ENCODE results near the gene IGSF8. TPM values are rescaled to one million over a fixed set of nuclear protein-coding genes. Genes with fewer than 3 reads are reported as not detected.

IGSF8 gene
- total RNA-seq, 1 donor from 2014 or later = 37.5 TPM

GRCh38 chr1:160089883-160090282, 8.5 kb downstream of the IGSF8 start:
- no peak overlapping the region for H3K27ac ChIP-seq
- ATAC-seq (no peak), DNase-seq (peak; percentile 40)
- intact Hi-C loops (cut with DNase I) = no loop called here
- no peaks in the 10 kb centered on the region for H3K27me3 ChIP-seq
- no peak for TF ChIP-seq CTCF (IDR thresholded peaks at IDR 0.05)
- H3K4me3 ChIP-seq = no peak overlapping the region
- H3K36me3 ChIP-seq = peaks cover 35% of the 10 kb centered on the region
- H3K4me1 ChIP-seq = no peaks in the 10 kb centered on the region
- H3K9me3 ChIP-seq = no peaks in the 10 kb centered on the region

- H3K36me3 ChIP-seq = peaks cover 14% of the 10 kb centered on the region
- no peaks in the 10 kb centered on the region for H3K9me3 ChIP-seq
- intact Hi-C loops (cut with DNase I) = no loop called here
- no peak for ATAC-seq
- H3K27me3 ChIP-seq = peaks cover 15% of the 10 kb centered on the region
- H3K27ac ChIP-seq = no peak overlapping the region
- no peak for TF ChIP-seq CTCF (IDR thresholded peaks at IDR 0.05)
- no peak overlapping the region for H3K4me3 ChIP-seq
- peak; percentile 42 for DNase-seq
- no peaks in the 10 kb centered on the region for H3K4me1 ChIP-seq
These were observed 11.2 kb downstream of the IGSF8 start for GRCh38 chr1:160087118-160087662.

- ATAC-seq = no peak
- Histone ChIP-seq H3K4me3 (no peak overlapping the region), H3K27ac (no peak overlapping the region)
These were observed 11.9 kb downstream of the IGSF8 start for GRCh38 chr1:160086456-160086892.

GRCh38 chr1:160085686-160086455, 12.5 kb downstream of the IGSF8 start:
- intact Hi-C loops (cut with DNase I) = no loop called here
- no peak overlapping the region for H3K27ac ChIP-seq
- H3K4me1 ChIP-seq = no peaks in the 10 kb centered on the region
- ATAC-seq = peak; percentile 82
- peak; percentile 88 for DNase-seq
- TF ChIP-seq CTCF (IDR thresholded peaks at IDR 0.05) = peak; percentile 85
- no peak overlapping the region for H3K4me3 ChIP-seq
- peaks cover 28% of the 10 kb centered on the region for H3K27me3 ChIP-seq
- peaks cover 3% of the 10 kb centered on the region for H3K36me3 ChIP-seq
- no peaks in the 10 kb centered on the region for H3K9me3 ChIP-seq

More at GRCh38 chr1:160086456-160086892, 11.9 kb downstream of the IGSF8 start:
- DNase-seq = no peak
- Histone ChIP-seq H3K36me3 (peaks cover 7% of the 10 kb centered on the region), H3K4me1 (no peaks in the 10 kb centered on the region), H3K9me3 (no peaks in the 10 kb centered on the region), H3K27me3 (peaks cover 22% of the 10 kb centered on the region)
- no peak for TF ChIP-seq CTCF (IDR thresholded peaks at IDR 0.05)
- intact Hi-C loops (cut with DNase I) = no loop called here

GRCh38 chr1:160084771-160085321, 13.6 kb downstream of the IGSF8 start:
- intact Hi-C loops (cut with DNase I) = no loop called here
- Histone ChIP-seq H3K4me3 (no peak overlapping the region), H3K36me3 (no peaks in the 10 kb centered on the region), H3K9me3 (no peaks in the 10 kb centered on the region), H3K27ac (no peak overlapping the region), H3K27me3 (peaks cover 38% of the 10 kb centered on the region), H3K4me1 (no peaks in the 10 kb centered on the region)
- TF ChIP-seq CTCF (IDR thresholded peaks at IDR 0.05) = no peak
- ATAC-seq = no peak
- no peak for DNase-seq
